ENCODE data around the gene PGM2.

The PGM2 gene

GRCh38 chr4:37908488-37909331, 82.2 kb downstream of the PGM2 start:
- H3K4me3 ChIP-seq (ENCODE audit: low read length) = no peak overlapping the region
- no peak for TF ChIP-seq ZNF274 (IDR thresholded peaks at IDR 0.05; ENCODE audit: low read depth, low read length)

- no peak for TF ChIP-seq ZNF274 (IDR thresholded peaks at IDR 0.05; ENCODE audit: low read depth, low read length)
- H3K4me3 ChIP-seq (ENCODE audit: low read length) = no peak overlapping the region
Observed at GRCh38 chr4:37909332-37910090, 83.0 kb downstream of the PGM2 start.

- H3K4me3 ChIP-seq (ENCODE audit: low read length) = no peak overlapping the region
- TF ChIP-seq ZNF274 (IDR thresholded peaks at IDR 0.05; ENCODE audit: low read depth, low read length) = no peak
Observed at GRCh38 chr4:37910091-37910486, 83.6 kb downstream of the PGM2 start.
